Small intestine (tissue), 7 donors: ENCODE measurements around the gene FAM171A2. TPM values are rescaled to one million over a fixed set of nuclear protein-coding genes. Genes with fewer than 3 reads are reported as not detected.
"Not testable (repeated sequence)": the region's sequence is repeated elsewhere in the genome, so short reads cannot be mapped to it uniquely, and the experiment has no call there.

Experiments
- DNase-seq, 2 donors: peaks; one replicate each; pipeline versions ENCODE4 v3.0.0 to v3.0.0-alpha.2; 2013
- FAIRE-seq: peaks from 2 replicates; lab custom pipeline; 2012; peaks lifted over from hg19 to GRCh38; lab: Jason Lieb, UNC
- H3K27ac ChIP-seq, 3 donors: one replicate each; pipeline ENCODE4 v1.5.1; 2013; ENCODE audit warnings: low read length in 2 of 3, mild to moderate bottlenecking in 2 of 3, control low read depth in 1 of 3, inconsistent platforms in 1 of 3, low read depth in 1 of 3, moderate library complexity in 1 of 3
- H3K27me3 ChIP-seq, 3 donors: one replicate each; pipeline ENCODE4 v1.6.1; 2013; ENCODE audit warnings: low read length in 3 of 3, inconsistent platforms in 1 of 3; ENCODE audit not compliant: control insufficient read depth in 3 of 3, insufficient read depth in 3 of 3
- H3K36me3 ChIP-seq, 3 donors: one replicate each; pipeline ENCODE4 v1.6.1; 2013; ENCODE audit warnings: low read length in 3 of 3, inconsistent platforms in 1 of 3, low read depth in 1 of 3, mild to moderate bottlenecking in 1 of 3, moderate library complexity in 1 of 3; ENCODE audit not compliant: control insufficient read depth in 3 of 3, insufficient read depth in 2 of 3
- H3K4me1 ChIP-seq, 3 donors: one replicate each; pipeline ENCODE4 v1.6.1; 2013; ENCODE audit warnings: low read length in 2 of 3, inconsistent platforms in 1 of 3, low read depth in 1 of 3, mild to moderate bottlenecking in 1 of 3, moderate library complexity in 1 of 3; ENCODE audit not compliant: control insufficient read depth in 3 of 3, insufficient read depth in 2 of 3
- H3K4me3 ChIP-seq, 3 donors: one replicate each; pipeline ENCODE4 v1.5.1; 2013; ENCODE audit warnings: low read length in 3 of 3, control low read depth in 1 of 3, inconsistent platforms in 1 of 3, low read depth in 1 of 3, mild to moderate bottlenecking in 1 of 3, moderate library complexity in 1 of 3
- H3K9me3 ChIP-seq, 2 donors: one replicate each; pipeline ENCODE4 v1.6.1; 2013; ENCODE audit warnings: low read depth in 1 of 2, low read length in 1 of 2; ENCODE audit not compliant: control insufficient read depth in 2 of 2, insufficient read depth in 1 of 2
- WGBS, 3 donors: extraction: QIAGEN DNeasy Blood & Tissue Kit; methylation state at CpG; one replicate each; pipeline ENCODE4 v1.1.7; 2013; 5-methylcytosine and 5-hydroxymethylcytosine counted together
- polyA plus RNA-seq, 4 donors: library from polyadenylated mRNA; stranded (reverse) in 3 of 4; unstranded in 1 of 4; fragments of 200-250 nt in 3 of 4; fragments of 120-200 nt in 1 of 4; gene quantifications; one replicate each; pipeline versions ENCODE4 v1.2.1 to v1.2.3, GENCODE V29; 2013
- donor health status: healthy with polysubstance abuse.
- donor health status: control.
- donor health status: control.
- donor health status: Bipolar disorder and iron deficiency.
- donor health status: healthy.

Gene FAM171A2
- polyA plus RNA-seq, 4 donors, result 0.87 to 3.1 TPM; not detected in 2

DNA sequence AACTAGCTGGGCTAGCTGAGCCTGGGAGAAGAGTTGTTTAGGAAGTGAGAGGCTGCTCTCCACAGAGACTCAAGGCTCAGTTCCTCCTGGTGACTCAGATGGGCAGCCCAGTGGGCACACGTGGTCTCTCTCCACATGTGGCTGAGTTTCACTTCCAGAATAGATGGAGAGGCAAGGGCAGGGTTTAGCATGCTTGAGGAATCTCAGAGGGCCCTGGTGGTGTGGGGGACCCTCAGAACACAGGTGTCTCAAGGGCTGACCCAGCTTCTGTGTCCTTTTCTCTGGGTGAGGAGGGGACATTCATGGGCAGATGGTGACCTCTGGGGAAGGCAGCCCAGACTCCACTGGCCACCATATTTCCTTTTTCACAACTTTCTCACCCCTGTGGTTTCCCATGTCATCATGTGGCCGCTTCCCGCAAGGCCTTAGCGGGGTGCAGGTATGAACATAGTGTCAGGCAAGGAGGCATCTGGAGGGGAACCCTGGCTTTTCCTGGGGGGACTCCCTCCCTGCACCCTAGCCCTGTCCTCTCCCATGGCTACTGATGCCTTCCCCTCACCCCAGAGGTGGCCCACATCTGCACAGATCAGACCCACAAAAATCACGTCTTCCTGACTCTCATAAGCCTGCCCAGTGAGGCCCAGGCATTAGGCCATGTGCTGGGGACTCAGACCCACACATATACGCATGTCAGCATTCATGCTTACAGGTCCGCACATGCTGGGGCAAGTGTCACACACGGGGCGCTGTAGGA is 15.2 kb downstream of the FAM171A2 start:
- H3K4me3 ChIP-seq, result no peak overlapping the region
- FAIRE-seq, result no peak
- no peak overlapping the region for H3K27ac ChIP-seq
- H3K36me3 ChIP-seq, result peaks cover 2 to 52% (median 4%) of the 10 kb centered on the region in 3 donors
- no peaks in the 10 kb centered on the region for H3K27me3 ChIP-seq
- H3K9me3 ChIP-seq, result no peaks in the 10 kb centered on the region
- 73 to 83% (median 77%) methylated on average over 9 of the region's 9 CpGs for WGBS, 3 donors
- peaks cover 0 to 4% (median 4%) of the 10 kb centered on the region in 3 donors for H3K4me1 ChIP-seq
- no peak for DNase-seq

DNA sequence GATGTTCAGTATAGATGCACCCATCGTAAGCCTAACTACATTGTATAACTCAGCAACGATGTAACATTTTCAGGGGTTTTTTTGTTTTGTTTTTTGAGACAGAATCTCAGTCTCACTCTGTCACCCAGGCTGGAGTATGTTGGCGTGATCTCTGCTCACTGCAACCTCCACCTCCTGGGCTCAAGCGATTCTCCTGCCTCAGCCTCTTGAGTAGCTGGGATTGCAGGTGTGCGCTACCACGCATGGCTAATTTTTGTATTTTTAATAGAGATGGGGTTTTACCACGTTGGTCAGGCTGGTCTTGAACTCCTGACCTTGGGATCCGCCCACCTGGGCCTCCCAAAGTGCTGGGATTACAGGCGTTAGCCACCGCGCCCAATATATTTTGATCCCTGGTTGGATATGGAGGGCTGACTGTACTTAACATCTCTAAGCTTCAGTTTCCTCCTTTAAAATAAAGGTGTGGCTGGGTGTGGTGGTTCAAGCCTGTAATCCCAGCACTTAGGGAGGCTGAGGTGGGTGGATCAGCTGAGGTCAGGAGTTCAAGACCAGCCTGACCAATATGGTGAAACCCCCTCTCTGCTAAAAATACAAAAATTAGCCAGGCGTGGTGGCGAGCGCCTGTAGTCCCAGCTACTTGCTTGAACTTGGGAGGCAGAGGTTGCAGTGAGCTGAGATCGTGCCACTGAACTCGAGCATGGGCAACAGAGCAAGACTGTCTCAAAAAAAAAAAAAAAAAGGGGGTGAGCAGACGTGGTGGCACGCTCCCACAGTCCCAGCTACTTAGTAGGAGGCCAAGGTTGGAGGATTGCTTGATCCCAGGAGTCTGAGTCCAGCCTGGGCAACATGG is 16.2 kb downstream of the FAM171A2 start:
- not testable (repeated sequence) for H3K4me1 ChIP-seq, H3K4me3 ChIP-seq, H3K27me3 ChIP-seq, H3K27ac ChIP-seq, H3K9me3 ChIP-seq, FAIRE-seq, DNase-seq
- 74 to 82% (median 80%) methylated on average over 17 to 18 of the region's 18 CpGs for WGBS, 3 donors
- H3K36me3 ChIP-seq, result peaks cover 0 to 43% (median 2%) of the 10 kb centered on the region in 3 donors

- Histone ChIP-seq H3K4me1 (peaks cover 0 to 6% (median 4%) of the 10 kb centered on the region in 3 donors), H3K4me3 (peak overlapping the region in 2 of 3 donors; percentile 75 to 84), H3K9me3 (no peaks in the 10 kb centered on the region), H3K27ac (peak overlapping the region in 1 of 3 donors; percentile 89), H3K27me3 (no peaks in the 10 kb centered on the region), H3K36me3 (peaks cover 0 to 31% (median 0%) of the 10 kb centered on the region in 3 donors)
- WGBS, 3 donors, result 58 to 66% (median 64%) methylated on average over 13 of the region's 13 CpGs
- FAIRE-seq (no peak), DNase-seq (no peak)
Measured at GRCh38 chr17:44346064-44346844, 17.4 kb downstream of the FAM171A2 start.

- Histone ChIP-seq H3K27me3 (no peaks in the 10 kb centered on the region), H3K9me3 (no peaks in the 10 kb centered on the region), H3K4me3 (peak overlapping the region; percentile 52 to 84 (median 75)), H3K36me3 (peaks cover 0 to 24% (median 0%) of the 10 kb centered on the region in 3 donors), H3K27ac (peak overlapping the region; percentile 78 to 90 (median 89)), H3K4me1 (peaks cover 0 to 10% (median 4%) of the 10 kb centered on the region in 3 donors)
- FAIRE-seq (no peak), DNase-seq (peak; percentile 58 to 72)
- 1 to 2% (median 2%) methylated on average over 14 to 21 of the region's 21 CpGs for WGBS, 3 donors
Measured at GRCh38 chr17:44345454-44346026, 18.1 kb downstream of the FAM171A2 start.

GRCh38 chr17:44344939-44345453 is 18.7 kb downstream of the FAM171A2 start, which contains the start of gene GRN:
TSS of gene GRN (plus strand) at chr17:44345302. CDS start at chr17:44349165, 3,863 bp downstream.
- Histone ChIP-seq H3K27ac (peak within 1 kb of the TSS; percentile 78 to 90 (median 89)), H3K36me3 (peaks cover 0 to 18% (median 0%) of the 10 kb centered on the region in 3 donors), H3K4me1 (peaks cover 0 to 16% (median 4%) of the 10 kb centered on the region in 3 donors), H3K27me3 (no peaks in the 10 kb centered on the region), H3K9me3 (no peaks in the 10 kb centered on the region), H3K4me3 (peak within 1 kb of the TSS; percentile 52 to 84 (median 75))
- DNase-seq (peak; percentile 99), FAIRE-seq (peak; percentile 5)
- WGBS, 3 donors, result 0 to 1% (median 0%) methylated on average over 26 of the region's 26 CpGs

DNA sequence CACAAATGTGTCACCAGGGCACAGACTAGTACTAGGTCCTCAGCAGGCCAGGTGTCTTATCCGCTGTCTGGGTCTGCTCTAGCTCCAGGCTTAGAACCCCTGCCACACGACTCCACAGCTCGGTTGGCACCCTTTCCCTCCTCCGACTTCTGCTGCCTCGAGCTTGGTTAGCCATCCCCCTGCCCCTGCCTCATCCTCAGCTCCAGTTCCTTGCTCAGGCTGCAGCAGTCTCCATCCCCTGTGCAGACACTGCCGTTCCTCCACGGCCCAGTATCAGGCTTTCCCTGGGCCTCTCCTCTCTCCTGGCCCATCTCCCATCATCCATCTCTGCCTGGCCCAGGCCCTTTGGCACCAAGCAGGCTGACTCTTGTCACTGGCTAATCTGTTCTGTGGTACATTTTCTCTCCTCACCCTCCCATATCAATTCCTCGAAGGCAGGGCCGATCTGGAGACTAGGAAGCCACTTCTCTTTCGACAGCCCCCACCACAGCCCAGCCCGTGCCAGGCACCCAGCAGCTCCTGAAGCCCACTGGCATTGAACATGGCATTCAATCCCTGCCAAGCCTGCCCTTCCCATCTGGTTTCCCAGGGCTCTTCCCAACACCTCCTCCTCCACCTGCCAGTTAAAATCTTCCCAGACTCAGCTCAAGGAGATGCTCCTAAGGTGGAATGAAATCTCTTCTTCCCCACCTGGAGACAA is 20.0 kb downstream of the FAM171A2 start:
- FAIRE-seq (no peak), DNase-seq (no peak)
- no peak overlapping the region for H3K27ac ChIP-seq
- H3K27me3 ChIP-seq, result no peaks in the 10 kb centered on the region
- H3K36me3 ChIP-seq, result peaks cover 0 to 5% (median 0%) of the 10 kb centered on the region in 3 donors
- H3K9me3 ChIP-seq, result no peaks in the 10 kb centered on the region
- H3K4me1 ChIP-seq, result peaks cover 0 to 25% (median 4%) of the 10 kb centered on the region in 3 donors
- H3K4me3 ChIP-seq, result no peak overlapping the region
- 78 to 81% (median 79%) methylated on average over 11 of the region's 11 CpGs for WGBS, 3 donors

GRCh38 chr17:44340553-44340952 is 23.1 kb downstream of the FAM171A2 start:
- peak overlapping the region in 1 of 3 donors; percentile 65 for H3K27ac ChIP-seq
- H3K9me3 ChIP-seq, H3K4me3 ChIP-seq, H3K27me3 ChIP-seq, H3K36me3 ChIP-seq, FAIRE-seq: not testable (repeated sequence)
- DNase-seq, result peak in 1 of 2 donors; percentile 54
- peaks cover 0 to 36% (median 4%) of the 10 kb centered on the region in 3 donors for H3K4me1 ChIP-seq
- WGBS, 3 donors, result 17 to 58% (median 53%) methylated on average over 5 of the region's 5 CpGs
